Testis (tissue), 3 donors: ENCODE measurements around the gene PLA2G4D. TPM values are rescaled to one million over a fixed set of nuclear protein-coding genes. Genes with fewer than 3 reads are reported as not detected.

Source experiments
- DNase-seq: peaks from one replicate; pipeline ENCODE4 v3.0.0-alpha.2; 2019
- H3K27ac ChIP-seq, 2 donors: fragments of 200-600 bp; sonication (generic); one replicate each; pipeline ENCODE4 v1.5.1; 2019
- H3K27me3 ChIP-seq: fragments of 200-600 bp; sonication (generic); one replicate; pipeline ENCODE4 v1.5.1; 2019
- H3K36me3 ChIP-seq: fragments of 200-600 bp; sonication (generic); one replicate; pipeline ENCODE4 v1.5.1; 2017; ENCODE audit warnings: low read depth; ENCODE audit errors: missing control alignments
- H3K4me1 ChIP-seq: fragments of 200-600 bp; sonication (generic); one replicate; pipeline ENCODE4 v1.5.1; 2019
- H3K4me3 ChIP-seq, 2 donors: fragments of 200-600 bp; sonication (generic); one replicate each; pipeline ENCODE4 v1.5.1; 2017 to 2019
- H3K9me3 ChIP-seq: fragments of 200-600 bp; sonication (generic); one replicate; pipeline ENCODE4 v1.5.1; 2017
- POLR2A ChIP-seq: fragments of 450-650 bp; IDR thresholded peaks from one replicate; pipeline ENCODE4 v1.6.1; 2017; ENCODE audit warnings: antibody characterized with exemption, mild to moderate bottlenecking, moderate library complexity
- WGBS, 2 donors: methylation state at CpG; one replicate each; pipeline ENCODE4 v1.1.5; 2018; 5-methylcytosine and 5-hydroxymethylcytosine counted together
- intact Hi-C: fragments of 100-400 bp; cut with DNase I; formaldehyde crosslinking; loops from one replicate; pipeline ENCODE4 v1.15.1; 2023; ENCODE audit warnings: low total_unique reads
- polyA plus RNA-seq: library from polyadenylated mRNA; stranded (reverse); fragments of 350-450 nt; fragmentation: Illumina TruSeq; extraction: RNeasy Lipid Tissue Mini Kit (QIAGEN cat#74804); gene quantifications from one replicate; pipeline ENCODE4 v1.2.3, GENCODE V29; 2014; ENCODE audit warnings: low read depth, low replicate concordance; ENCODE audit not compliant: insufficient read depth
- total RNA-seq, 2 donors: library from RNA; depleted of rRNA; stranded (reverse); fragments of >200 nt; gene quantifications; one replicate each; pipeline ENCODE4 v1.2.3, GENCODE V29; 2016
- TF ChIP-seq, protein P1 (sequence below), 3 experiments: fragments of 450-650 bp in 2 of 3; fragments of 200-600 bp in 1 of 3; sonication (generic) in 1 of 3; IDR thresholded peaks; one replicate each; pipeline ENCODE4 v1.5.1; 2016 to 2019; ENCODE audit warnings: antibody characterized with exemption in 3 of 3, mild to moderate bottlenecking in 2 of 3, moderate library complexity in 1 of 3

The PLA2G4D gene
- total and polyA plus RNA-seq, 3 donors from 2014 or later: 0.11 to 0.43 (median 0.16) TPM

DNA sequence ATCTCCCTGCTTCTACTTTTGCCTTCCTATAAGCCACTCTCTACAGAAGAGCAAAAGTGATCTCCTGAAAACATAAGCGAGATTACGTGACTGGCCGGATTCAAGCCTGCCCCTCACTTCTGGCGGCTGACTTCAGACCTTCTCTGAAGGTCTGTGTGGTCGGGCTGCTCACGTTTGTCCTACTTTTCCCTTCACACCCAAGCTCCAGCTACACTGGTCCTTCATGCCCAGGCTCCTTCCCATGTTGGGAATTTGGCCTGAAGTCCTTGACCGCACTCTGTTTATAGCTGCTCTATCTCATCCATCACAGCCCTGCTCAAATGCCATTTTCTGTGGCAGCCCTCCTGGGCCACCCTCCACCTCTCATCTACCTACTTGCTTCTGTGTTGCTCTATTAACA, 66.8 kb downstream of the PLA2G4D start:
- Histone ChIP-seq H3K4me3 (no peak overlapping the region), H3K4me1 (no peaks in the 10 kb centered on the region), H3K27me3 (no peaks in the 10 kb centered on the region), H3K36me3 (no peaks in the 10 kb centered on the region), H3K27ac (no peak overlapping the region), H3K9me3 (no peaks in the 10 kb centered on the region)
- intact Hi-C loops: no loop called here
- no peak for DNase-seq
- TF ChIP-seq POLR2A: no peak
- TF ChIP-seq, protein P1, sequence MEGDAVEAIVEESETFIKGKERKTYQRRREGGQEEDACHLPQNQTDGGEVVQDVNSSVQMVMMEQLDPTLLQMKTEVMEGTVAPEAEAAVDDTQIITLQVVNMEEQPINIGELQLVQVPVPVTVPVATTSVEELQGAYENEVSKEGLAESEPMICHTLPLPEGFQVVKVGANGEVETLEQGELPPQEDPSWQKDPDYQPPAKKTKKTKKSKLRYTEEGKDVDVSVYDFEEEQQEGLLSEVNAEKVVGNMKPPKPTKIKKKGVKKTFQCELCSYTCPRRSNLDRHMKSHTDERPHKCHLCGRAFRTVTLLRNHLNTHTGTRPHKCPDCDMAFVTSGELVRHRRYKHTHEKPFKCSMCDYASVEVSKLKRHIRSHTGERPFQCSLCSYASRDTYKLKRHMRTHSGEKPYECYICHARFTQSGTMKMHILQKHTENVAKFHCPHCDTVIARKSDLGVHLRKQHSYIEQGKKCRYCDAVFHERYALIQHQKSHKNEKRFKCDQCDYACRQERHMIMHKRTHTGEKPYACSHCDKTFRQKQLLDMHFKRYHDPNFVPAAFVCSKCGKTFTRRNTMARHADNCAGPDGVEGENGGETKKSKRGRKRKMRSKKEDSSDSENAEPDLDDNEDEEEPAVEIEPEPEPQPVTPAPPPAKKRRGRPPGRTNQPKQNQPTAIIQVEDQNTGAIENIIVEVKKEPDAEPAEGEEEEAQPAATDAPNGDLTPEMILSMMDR (IDR thresholded peaks at IDR 0.05): no peak
- 88 to 91% methylated on average over 7 of the region's 7 CpGs for WGBS, 2 donors

GRCh38 chr15:42024303-42024702, 70.1 kb downstream of the PLA2G4D start:
- H3K4me3 ChIP-seq: no peak overlapping the region
- TF ChIP-seq, protein P1 (IDR thresholded peaks at IDR 0.05): no peak
- no peak for TF ChIP-seq POLR2A
- H3K36me3 ChIP-seq: no peaks in the 10 kb centered on the region
- no peaks in the 10 kb centered on the region for H3K9me3 ChIP-seq
- no peak overlapping the region for H3K27ac ChIP-seq
- H3K27me3 ChIP-seq: no peaks in the 10 kb centered on the region
- intact Hi-C loops: no loop called here
- DNase-seq: no peak
- 98% methylated on average over 3 of the region's 4 CpGs; no CpG with 5 or more reads in 1 of the 2 donors for WGBS, 2 donors
- no peaks in the 10 kb centered on the region for H3K4me1 ChIP-seq

GRCh38 chr15:42021593-42021992, 72.8 kb downstream of the PLA2G4D start:
- H3K9me3 ChIP-seq: no peaks in the 10 kb centered on the region
- no peak overlapping the region for H3K4me3 ChIP-seq
- DNase-seq: no peak
- WGBS, 2 donors: 90 to 98% methylated on average over 5 of the region's 5 CpGs
- intact Hi-C loops: no loop called here
- H3K27me3 ChIP-seq: no peaks in the 10 kb centered on the region
- peaks cover 3% of the 10 kb centered on the region for H3K4me1 ChIP-seq
- no peak overlapping the region for H3K27ac ChIP-seq
- no peaks in the 10 kb centered on the region for H3K36me3 ChIP-seq
- TF ChIP-seq, protein P1 (IDR thresholded peaks at IDR 0.05): no peak
- TF ChIP-seq POLR2A: no peak

- Histone ChIP-seq H3K36me3 (no peaks in the 10 kb centered on the region), H3K27ac (no peak within 1 kb of the TSS), H3K27me3 (no peaks in the 10 kb centered on the region), H3K4me1 (peaks cover 3% of the 10 kb centered on the region), H3K9me3 (no peaks in the 10 kb centered on the region), H3K4me3 (no peak within 1 kb of the TSS)
- WGBS, 2 donors: 88 to 99% methylated on average over 4 to 5 of the region's 5 CpGs
- intact Hi-C loops: no loop called here
- TF ChIP-seq, protein P1 (IDR thresholded peaks at IDR 0.05): no peak
- no peak for TF ChIP-seq POLR2A
- DNase-seq: no peak
Observed at GRCh38 chr15:42020713-42021273, 73.6 kb downstream of the PLA2G4D start, which contains the start of gene PLA2G4E. PLA2G4E (minus strand) TSS chr15:42021042; CDS start chr15:42021030, 12 bp downstream.
